Breast epithelium (tissue), 3 donors: Measurements from ENCODE around the gene CBS.

ENCODE experiments used
- CTCF ChIP-seq, 3 donors: fragments of 450-650 bp; IDR thresholded peaks; one replicate each; pipeline ENCODE4 v1.5.1; 2016 to 2017; ENCODE audit warnings: antibody characterized with exemption in 3 of 3, mild to moderate bottlenecking in 3 of 3, moderate library complexity in 3 of 3
- POLR2A ChIP-seq: fragments of 450-650 bp; IDR thresholded peaks from one replicate; pipeline ENCODE4 v1.6.1; 2016; ENCODE audit warnings: antibody characterized with exemption, mild to moderate bottlenecking, moderate library complexity
- POLR2AphosphoS5 ChIP-seq, 3 donors: sonication (generic); formaldehyde crosslinking; IDR thresholded peaks; one replicate each; pipeline ENCODE4 v1.6.1; 2017; ENCODE audit warnings: antibody characterized with exemption in 3 of 3

- TF ChIP-seq CTCF (IDR thresholded peaks at IDR 0.05) (no peak), POLR2A (no peak), POLR2AphosphoS5 (IDR thresholded peaks at IDR 0.05) (no peak)
These were observed 53.7 kb downstream of the CBS start for GRCh38 chr21:43021756-43022600.
